HT-29 (cell line): ENCODE measurements around the gene PLEKHD1. TPM values are rescaled to one million over a fixed set of nuclear protein-coding genes. Genes with fewer than 3 reads are reported as not detected.

Experiments used
- DNase-seq: peaks from one replicate; pipeline ENCODE4 v3.0.0-alpha.2; 2015; ENCODE audit warnings: low spot score
- total RNA-seq: library from RNA; depleted of rRNA; stranded (reverse); fragments of >200 nt; shearing (Covaris generic); gene quantifications from 2 replicates; pipeline ENCODE4 v1.2.3, GENCODE V29; 2014

The PLEKHD1 gene
- total RNA-seq, 1 experiment from 2014 or later, result not detected

GRCh38 chr14:69547701-69548348 lies 63.3 kb downstream of the PLEKHD1 start:
- DNase-seq, result no peak

- DNase-seq, result no peak
Observed at GRCh38 chr14:69548566-69548965, 64.0 kb downstream of the PLEKHD1 start.

- no peak for DNase-seq
Observed at GRCh38 chr14:69551511-69551910, 67.0 kb downstream of the PLEKHD1 start.

- DNase-seq, result no peak
Observed at GRCh38 chr14:69553252-69553651, 68.7 kb downstream of the PLEKHD1 start.

- no peak for DNase-seq
Observed at GRCh38 chr14:69554500-69554899, 70.0 kb downstream of the PLEKHD1 start.

GRCh38 chr14:69558774-69559173 lies 74.2 kb downstream of the PLEKHD1 start:
- DNase-seq, result no peak

- no peak for DNase-seq
Observed at GRCh38 chr14:69559581-69560011, 75.1 kb downstream of the PLEKHD1 start.

- no peak for DNase-seq
Observed at GRCh38 chr14:69560826-69561225, 76.3 kb downstream of the PLEKHD1 start.

- DNase-seq, result no peak
Observed at GRCh38 chr14:69561893-69562292, 77.4 kb downstream of the PLEKHD1 start.

GRCh38 chr14:69567563-69567962 lies 83.0 kb downstream of the PLEKHD1 start:
- no peak for DNase-seq

- DNase-seq, result no peak
Observed at GRCh38 chr14:69569859-69570258, 85.3 kb downstream of the PLEKHD1 start.

GRCh38 chr14:69570836-69571330 lies 86.4 kb downstream of the PLEKHD1 start:
- no peak for DNase-seq

- DNase-seq, result no peak
Observed at GRCh38 chr14:69571449-69572029, 87.0 kb downstream of the PLEKHD1 start.

GRCh38 chr14:69572030-69572840 lies 87.7 kb downstream of the PLEKHD1 start:
- DNase-seq, result no peak

- no peak for DNase-seq
Observed at GRCh38 chr14:69572841-69573135, 88.3 kb downstream of the PLEKHD1 start.

- no peak for DNase-seq
Observed at GRCh38 chr14:69573205-69573830, 88.8 kb downstream of the PLEKHD1 start.

- no peak for DNase-seq
Observed at GRCh38 chr14:69573831-69574262, 89.3 kb downstream of the PLEKHD1 start.

- DNase-seq, result peak; percentile 46
Observed at GRCh38 chr14:69574263-69574953, 89.9 kb downstream of the PLEKHD1 start, which contains the start of gene CCDC177. Gene CCDC177, minus strand, starts transcription at chr14:69574871. Its CDS starts 1,249 bp downstream, at chr14:69573622.

GRCh38 chr14:69574954-69575295 lies 90.4 kb downstream of the PLEKHD1 start:
- DNase-seq, result no peak

GRCh38 chr14:69579476-69579875 lies 94.9 kb downstream of the PLEKHD1 start:
- DNase-seq, result no peak

GRCh38 chr14:69580009-69580577 lies 95.6 kb downstream of the PLEKHD1 start:
- peak; percentile 42 for DNase-seq
